COLO668 (cell line): ENCODE measurements around the gene CXXC5.

Experiments used
- DNase-seq: peaks from one replicate; lab custom pipeline; 2025; ENCODE audit not compliant: unreplicated experiment; lab: John Stamatoyannopoulos, UW

Gene CXXC5

DNA sequence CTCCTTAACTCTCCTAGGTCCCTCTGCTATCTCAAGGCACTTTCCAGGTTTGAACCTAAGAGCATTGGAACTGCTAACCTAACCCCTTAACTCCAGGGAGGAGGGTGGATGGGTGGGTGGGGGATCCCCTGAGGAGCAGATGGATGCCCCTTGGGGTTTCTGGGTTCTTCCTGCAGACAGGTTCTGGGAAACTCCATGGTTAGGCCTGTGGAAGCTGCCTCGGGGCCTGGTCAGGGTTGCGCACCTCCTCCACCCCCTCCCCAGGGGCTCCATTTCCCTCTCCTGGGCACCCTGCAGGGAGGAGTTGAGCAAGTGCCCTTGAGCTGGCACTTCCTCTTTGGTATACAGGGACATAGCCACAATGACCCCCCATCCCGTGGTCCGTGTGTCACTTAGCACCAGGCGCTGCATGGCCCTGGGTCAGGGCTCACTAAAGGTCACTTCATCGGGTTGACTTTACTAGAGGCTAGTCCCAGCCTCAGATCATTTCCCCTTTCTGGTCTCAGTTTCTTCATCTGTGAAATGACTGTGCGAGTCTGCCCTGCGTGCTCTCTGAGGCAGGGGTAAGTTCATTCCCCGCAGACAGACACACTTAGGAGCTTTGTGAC, 16.0 kb downstream of the CXXC5 start:
- DNase-seq = no peak

- DNase-seq = no peak
These were observed 16.7 kb downstream of the CXXC5 start for GRCh38 chr5:139664727-139665351.

DNA sequence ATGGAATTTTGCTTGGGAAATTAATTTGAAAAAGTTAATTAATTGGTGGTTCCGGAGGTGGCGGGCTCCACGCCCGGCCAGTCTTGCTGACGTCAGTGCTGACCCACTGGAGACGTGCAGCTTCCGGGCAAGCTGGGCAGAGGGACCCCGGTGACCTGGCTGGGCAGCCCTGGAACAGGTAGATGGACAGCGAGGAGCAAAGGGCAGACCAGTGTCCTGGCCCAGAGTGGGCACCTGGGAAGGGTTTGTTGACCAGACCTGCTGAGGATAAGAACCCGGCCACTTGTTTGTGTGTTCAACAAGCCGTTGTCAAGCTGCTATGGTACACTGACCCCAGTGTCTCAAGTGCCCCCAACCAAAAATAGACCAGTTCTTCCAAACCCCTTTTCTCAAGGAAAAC, 17.5 kb downstream of the CXXC5 start:
- DNase-seq = no peak

GRCh38 chr5:139666551-139666950, 18.4 kb downstream of the CXXC5 start:
- no peak for DNase-seq

DNA sequence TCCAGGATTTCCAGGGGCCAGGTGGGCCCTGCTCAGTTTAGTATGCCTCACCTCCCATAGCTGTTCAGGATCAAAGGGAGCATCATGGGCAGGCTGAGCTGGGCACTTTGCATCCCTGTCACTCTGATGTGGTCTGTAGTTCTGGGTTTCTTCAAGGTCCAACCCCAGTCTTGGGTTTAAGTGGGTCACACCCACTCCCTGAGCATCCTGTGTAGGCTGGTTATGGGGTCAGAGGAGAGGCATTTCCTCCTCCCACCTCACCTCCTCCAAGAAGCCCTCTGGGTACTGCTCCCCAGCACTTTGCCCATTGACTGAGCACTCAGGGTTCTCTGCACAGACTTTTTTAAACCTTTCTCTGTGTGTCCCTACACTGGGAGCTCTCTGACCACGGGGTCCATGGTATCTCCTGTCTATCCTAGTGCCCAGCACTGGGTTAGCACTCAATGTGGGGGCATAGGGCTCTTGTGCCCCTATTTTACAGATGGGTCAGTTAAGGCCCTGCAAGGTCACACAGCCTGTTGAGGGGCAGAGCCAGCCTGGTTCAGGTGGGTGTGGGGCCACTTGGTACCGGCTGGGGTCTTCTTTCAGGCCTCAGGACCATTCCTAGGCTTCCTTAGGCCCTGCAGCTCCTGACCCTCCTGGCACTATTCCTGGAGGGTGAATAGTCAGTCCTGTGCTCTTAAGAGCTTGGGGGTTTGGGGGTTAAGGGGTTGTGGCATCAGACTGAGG, 19.0 kb downstream of the CXXC5 start:
- no peak for DNase-seq

DNA sequence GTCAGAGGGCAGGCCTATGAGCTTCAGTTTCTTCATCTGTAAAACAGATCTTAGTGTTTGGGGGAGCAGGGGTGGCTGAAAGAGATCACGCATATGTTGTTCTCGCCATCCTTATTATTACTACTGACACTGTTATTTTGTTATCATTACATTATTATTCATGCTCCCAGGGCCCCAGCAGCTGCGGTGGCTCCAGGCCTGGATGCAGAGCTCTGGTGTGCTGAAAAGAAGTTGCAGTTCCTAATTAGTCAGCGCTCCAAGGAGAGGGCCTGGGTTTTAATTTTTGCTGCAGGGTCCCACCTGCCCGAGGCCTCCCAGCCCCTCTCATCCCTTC, 19.5 kb downstream of the CXXC5 start:
- DNase-seq = no peak

GRCh38 chr5:139668064-139668880, 20.1 kb downstream of the CXXC5 start:
- peak; percentile 49 for DNase-seq

DNA sequence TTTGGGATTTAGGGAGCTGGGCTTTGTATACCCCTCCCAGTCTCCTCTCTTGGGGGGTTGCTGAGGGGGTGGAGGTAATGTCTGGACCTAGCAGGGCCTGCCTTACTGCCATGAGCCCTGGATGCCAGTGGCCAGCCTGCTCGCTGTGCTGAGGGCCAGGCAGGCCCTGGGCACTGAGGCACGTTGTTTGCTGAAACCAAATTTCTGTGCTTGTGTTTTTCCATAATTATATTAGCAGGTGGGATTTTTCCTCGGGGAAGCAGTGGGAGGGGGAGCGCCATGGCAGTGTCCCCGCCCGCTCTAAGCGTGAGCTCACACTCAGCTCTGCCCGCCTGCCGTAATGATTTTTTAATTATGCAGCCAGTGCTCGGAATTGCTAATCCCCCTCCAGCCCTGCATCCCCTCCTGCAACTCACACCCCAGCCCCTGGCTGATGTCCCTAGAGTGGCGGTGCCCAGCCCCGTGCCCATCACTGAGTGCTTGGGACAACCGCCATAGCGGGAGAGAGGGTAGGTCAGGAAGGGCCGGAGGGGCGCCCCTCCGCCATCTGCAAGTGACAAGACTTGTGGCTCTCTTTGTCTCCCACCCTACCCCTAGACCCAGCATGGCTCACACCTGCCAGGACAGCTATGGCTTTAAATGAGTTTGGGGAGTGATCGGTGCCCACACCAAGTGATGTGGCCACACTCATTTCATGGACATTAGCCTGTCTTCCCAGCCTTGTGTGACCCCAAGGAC, 20.9 kb downstream of the CXXC5 start:
- DNase-seq = peak; percentile 49

DNA sequence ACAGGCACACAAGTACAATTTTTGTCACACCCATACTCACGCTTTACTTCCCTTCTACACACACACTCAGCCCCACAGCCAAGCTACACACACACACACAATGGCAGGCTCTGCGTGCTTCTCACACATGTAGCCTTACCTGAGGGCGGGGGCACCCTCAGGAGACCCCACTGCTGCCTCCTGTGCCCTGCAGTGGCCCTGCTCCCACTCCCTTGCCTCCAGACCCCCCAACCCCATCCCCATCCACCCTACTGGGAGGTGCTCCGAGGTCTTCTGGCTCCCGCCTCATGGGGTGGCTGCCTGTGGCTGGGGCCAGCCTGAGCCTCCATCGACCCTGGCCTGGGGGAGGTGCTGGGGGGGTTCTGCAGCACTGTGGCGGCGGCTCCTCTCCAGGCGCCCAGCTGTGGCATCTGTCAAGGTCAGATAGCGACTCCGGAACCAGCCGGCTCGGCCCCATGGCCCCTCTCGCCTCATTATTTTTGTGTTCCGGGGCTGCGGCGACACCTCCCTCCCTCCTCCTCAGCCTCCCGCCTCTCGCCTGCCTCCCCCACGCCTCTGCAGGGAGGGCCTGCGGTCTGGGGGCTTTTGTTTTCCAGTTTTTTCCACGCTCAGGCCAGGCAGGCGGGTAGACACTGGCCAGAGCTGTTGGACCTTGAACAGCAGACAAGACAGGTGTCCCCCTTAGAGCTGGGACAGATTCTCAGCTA, 21.7 kb downstream of the CXXC5 start:
- DNase-seq = peak; percentile 84

DNA sequence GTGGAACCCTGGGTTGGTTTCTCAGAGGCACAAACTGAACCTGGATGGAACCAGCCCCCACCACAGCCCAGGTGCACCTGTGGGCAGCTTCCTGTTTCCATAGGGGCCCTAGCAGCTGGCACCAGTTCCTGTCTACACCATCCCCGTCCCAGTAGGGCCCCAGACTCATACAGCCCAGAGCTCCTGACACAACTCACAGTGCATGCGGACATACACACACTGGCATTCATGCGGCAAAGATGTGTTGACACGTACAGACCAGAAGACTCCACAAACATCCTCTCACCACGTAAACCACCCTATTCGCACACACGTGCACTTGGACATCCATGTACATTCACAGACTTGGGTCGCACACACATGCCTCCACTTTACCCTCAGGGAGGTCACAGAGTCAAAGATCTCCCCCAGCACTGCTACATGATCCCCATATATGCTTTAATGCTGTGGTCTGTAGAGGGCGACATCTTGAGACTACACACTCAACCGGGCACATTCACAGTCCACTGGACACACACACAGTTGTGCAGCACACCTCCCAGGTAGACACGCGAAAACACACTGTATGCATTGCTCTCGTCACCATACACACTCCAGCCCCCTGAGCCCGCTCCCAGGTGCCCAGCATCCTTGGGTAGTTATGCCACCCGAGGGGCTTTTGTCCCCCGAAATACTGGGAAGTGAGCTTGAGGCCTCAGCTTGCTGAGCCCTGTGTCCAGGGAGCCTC, 22.4 kb downstream of the CXXC5 start:
- DNase-seq = peak; percentile 86

DNA sequence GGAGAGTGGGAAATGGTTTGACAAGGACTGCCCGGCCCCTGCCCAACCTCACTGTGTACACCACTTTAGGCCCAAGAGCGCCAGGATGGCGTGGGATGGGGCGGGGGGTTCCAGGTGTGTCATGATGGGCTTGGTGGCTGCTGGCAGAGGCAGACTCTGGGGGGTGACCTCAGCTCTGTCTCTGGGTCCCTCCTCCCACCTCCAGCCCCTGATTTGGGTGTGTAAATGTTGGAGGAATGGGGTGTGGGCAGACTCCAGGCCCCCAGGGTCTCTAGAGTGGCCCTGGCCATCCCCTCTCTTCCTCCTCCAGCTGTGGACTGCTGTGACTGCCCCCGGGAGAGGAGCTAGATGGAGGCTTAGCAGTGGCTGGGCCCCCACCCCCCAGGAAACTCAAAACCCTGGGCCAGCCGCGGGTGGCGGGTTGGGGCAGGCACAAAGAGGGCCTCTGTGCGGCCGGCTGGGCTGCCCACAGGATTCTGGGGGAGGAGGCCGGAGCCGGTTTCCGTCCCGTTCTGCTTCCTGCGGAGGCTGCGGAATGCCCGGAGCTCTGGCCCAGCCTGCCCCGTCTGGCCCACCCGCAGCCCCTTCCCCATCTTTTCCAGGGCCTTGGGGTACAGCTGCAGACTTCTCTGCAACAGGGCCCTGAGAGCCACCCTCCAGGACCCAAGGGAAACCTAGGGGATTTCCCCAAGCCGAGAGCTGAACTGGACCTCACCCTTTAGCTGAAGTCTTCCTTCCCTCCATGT, 23.1 kb downstream of the CXXC5 start:
- peak; percentile 38 for DNase-seq

DNA sequence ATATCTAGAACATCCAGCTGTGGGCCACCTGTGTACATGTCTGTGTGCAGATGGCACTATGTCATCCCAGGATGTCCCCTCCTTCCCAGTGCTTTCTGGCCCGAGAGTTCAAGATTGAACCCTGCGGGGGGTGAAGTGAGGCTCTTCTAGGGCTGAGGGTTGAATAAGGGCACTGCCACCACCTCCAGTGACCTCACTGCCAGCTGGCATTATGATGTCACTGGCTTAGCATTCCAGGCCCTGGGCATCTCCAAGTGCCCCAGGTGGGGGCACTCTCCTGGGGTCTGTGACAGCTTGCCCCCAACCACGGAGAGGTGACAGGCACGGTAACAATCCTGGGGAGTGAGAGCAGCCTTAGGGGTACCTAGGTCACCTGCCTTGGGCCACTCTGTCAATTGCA, 27.1 kb downstream of the CXXC5 start:
- DNase-seq = no peak

DNA sequence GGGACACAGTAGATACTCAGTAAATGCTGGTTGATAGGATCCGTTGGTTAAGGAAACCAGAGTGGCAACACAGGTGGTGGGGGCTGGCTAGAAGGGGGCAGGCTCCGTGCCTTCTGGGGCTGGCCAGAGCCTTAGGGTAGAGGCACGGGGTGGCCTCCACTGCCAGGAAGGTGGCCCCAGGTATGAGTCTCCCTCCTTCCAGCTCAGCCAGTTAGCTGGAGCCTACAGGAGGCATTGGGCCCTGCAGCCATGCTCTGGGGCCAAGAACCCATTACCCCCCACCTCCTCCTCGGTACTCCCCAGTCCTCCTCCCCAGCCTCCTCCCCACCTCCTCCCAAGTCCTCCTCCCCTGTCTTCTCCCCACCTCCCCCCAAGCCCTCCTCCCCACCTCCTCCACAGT, 27.7 kb downstream of the CXXC5 start:
- no peak for DNase-seq

DNA sequence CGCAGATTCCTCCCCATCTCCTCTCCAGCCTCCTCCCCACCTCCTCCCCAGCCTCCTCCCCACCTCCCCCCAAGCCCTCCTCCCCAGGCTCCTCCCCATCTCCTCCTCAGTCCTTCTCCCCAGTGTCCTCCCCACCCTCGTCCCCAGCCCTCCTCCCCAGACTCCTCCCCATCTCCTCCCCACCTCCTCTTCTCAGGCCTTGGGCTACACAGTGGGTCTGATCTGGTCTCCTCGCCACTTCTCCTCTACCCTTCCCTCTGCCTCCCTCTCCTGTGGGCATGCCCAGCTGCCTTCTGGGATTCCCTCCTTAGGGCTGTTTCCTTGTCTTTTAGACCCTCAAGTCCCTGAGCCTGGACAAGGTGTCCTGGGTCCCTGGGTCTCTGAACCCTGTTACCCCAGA, 28.3 kb downstream of the CXXC5 start:
- no peak for DNase-seq

- DNase-seq = peak; percentile 2
These were observed 29.0 kb downstream of the CXXC5 start for GRCh38 chr5:139676951-139677735.

GRCh38 chr5:139677736-139678613, 29.8 kb downstream of the CXXC5 start:
- no peak for DNase-seq
